Body of pancreas (tissue), 4 donors: Measurements from ENCODE around the gene PDIA2.

Experiments
- CTCF ChIP-seq, 7 experiments: fragments of 450-650 bp in 4 of 7; fragments of 200-600 bp in 3 of 7; sonication (generic) in 3 of 7; IDR thresholded peaks; one replicate each; pipeline ENCODE4 v1.5.1; 2016 to 2019; ENCODE audit warnings: antibody characterized with exemption in 7 of 7
- POLR2A ChIP-seq, 3 donors: fragments of 450-650 bp; IDR thresholded peaks; one replicate each; pipeline ENCODE4 v1.6.1; 2016; ENCODE audit warnings: antibody characterized with exemption in 3 of 3, mild to moderate bottlenecking in 2 of 3

- TF ChIP-seq CTCF (IDR thresholded peaks at IDR 0.05) (no peak), POLR2A (IDR thresholded peaks at IDR 0.05) (no peak)
These were observed 6.4 kb upstream of the PDIA2 start for GRCh38 chr16:276426-277077.
